MM.1S (cell line): ENCODE measurements around the gene RGL2.

Experiments
- DNase-seq: peaks from one replicate; pipeline ENCODE4 v3.0.0-alpha.2; 2015
- H2AFZ ChIP-seq: fragments of 300-600 bp; sonication (generic); 2 replicates; pipeline ENCODE4 v1.6.0; 2016; ENCODE audit warnings: antibody characterized with exemption, low read length
- H3F3A ChIP-seq: fragments of 300-600 bp; sonication (generic); 2 replicates; pipeline ENCODE4 v1.6.1; 2016; ENCODE audit warnings: mild to moderate bottlenecking, antibody characterized with exemption, low read length, moderate library complexity, mixed read lengths; ENCODE audit not compliant: insufficient read depth
- H3K27ac ChIP-seq: fragments of 300-600 bp; sonication (generic); 2 replicates; pipeline ENCODE4 v1.5.1; 2016; ENCODE audit warnings: mild to moderate bottlenecking, low read length
- H3K27me3 ChIP-seq: fragments of 300-600 bp; sonication (generic); replicated peaks from 2 replicates; pipeline ENCODE4 v1.6.0; 2016; ENCODE audit warnings: low read length; ENCODE audit not compliant: insufficient read depth
- H3K36me3 ChIP-seq: fragments of 300-600 bp; sonication (generic); replicated peaks from 2 replicates; pipeline ENCODE4 v1.6.1; 2016; ENCODE audit warnings: mild to moderate bottlenecking, low read length, mixed read lengths; ENCODE audit not compliant: insufficient read depth
- H3K4me1 ChIP-seq: fragments of 300-600 bp; sonication (generic); 2 replicates; pipeline ENCODE4 v1.6.1; 2016; ENCODE audit warnings: low read length, mixed read lengths
- H3K4me2 ChIP-seq: fragments of 300-600 bp; sonication (generic); 2 replicates; pipeline ENCODE4 v1.6.0; 2016; ENCODE audit warnings: low read depth, low read length
- H3K4me3 ChIP-seq: fragments of 300-600 bp; sonication (generic); 2 replicates; pipeline ENCODE4 v1.5.1; 2016; ENCODE audit warnings: low read length, mixed read lengths
- H3K79me2 ChIP-seq: fragments of 300-600 bp; sonication (generic); 2 replicates; pipeline ENCODE4 v1.6.1; 2016; ENCODE audit warnings: mixed run types, low read length, mixed read lengths
- H3K9ac ChIP-seq: fragments of 300-600 bp; sonication (generic); 2 replicates; pipeline ENCODE4 v1.6.1; 2016; ENCODE audit warnings: low read length, mixed read lengths
- H3K9me2 ChIP-seq: fragments of 300-600 bp; sonication (generic); replicated peaks from 2 replicates; pipeline ENCODE4 v1.6.1; 2016; ENCODE audit warnings: mild to moderate bottlenecking, low read length, mixed read lengths; ENCODE audit not compliant: insufficient read depth
- H3K9me3 ChIP-seq: fragments of 300-600 bp; sonication (generic); replicated peaks from 2 replicates; pipeline ENCODE4 v1.6.1; 2016; ENCODE audit warnings: mild to moderate bottlenecking, low read length, mixed read lengths; ENCODE audit not compliant: insufficient read depth
- H4K20me1 ChIP-seq: fragments of 300-600 bp; sonication (generic); 2 replicates; pipeline ENCODE4 v1.6.1; 2016; ENCODE audit warnings: mild to moderate bottlenecking, low read length, moderate library complexity, mixed read lengths; ENCODE audit not compliant: insufficient read depth
- EZH2 ChIP-seq: fragments of 300-600 bp; sonication (generic); optimal IDR thresholded peaks from 2 replicates; pipeline ENCODE3; 2017; ENCODE audit warnings: low read depth, mild to moderate bottlenecking, antibody characterized with exemption, low read length, mixed read lengths
- EZH2phosphoT487 ChIP-seq: fragments of 300-600 bp; sonication (generic); IDR thresholded peaks from 2 replicates; pipeline ENCODE4 v1.6.1; 2018; ENCODE audit warnings: antibody characterized with exemption, low read length
- TF ChIP-seq, protein P1 (sequence below): fragments of 300-600 bp; sonication (generic); IDR thresholded peaks from 2 replicates; pipeline ENCODE4 v1.5.1; 2016; ENCODE audit warnings: antibody characterized with exemption, low read length, mixed read lengths

RGL2 gene

DNA sequence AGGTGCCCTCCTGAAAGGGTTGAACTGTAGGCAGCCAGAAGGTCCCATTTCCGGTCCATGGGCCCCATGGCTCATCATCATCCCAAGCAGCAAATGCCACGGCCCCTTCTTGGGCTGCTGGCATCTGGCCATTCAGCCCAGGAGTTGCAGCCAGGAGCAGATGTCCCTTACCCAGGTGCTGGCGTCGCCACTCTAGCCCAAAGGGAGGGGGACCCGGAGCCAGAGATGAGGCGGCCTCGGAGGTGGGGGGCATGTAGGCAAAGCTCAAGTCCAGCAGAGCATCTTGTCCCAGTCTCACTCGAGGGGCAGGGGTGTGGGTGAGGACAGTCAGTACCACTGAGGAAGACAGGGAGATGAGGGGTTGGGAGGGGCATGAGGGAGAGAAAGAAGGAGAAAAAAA lies 6.3 kb upstream of the RGL2 start:
- Histone ChIP-seq H3K9me2 (no peaks in the 10 kb centered on the region), H3K27ac (no peak overlapping the region), H3K27me3 (no peaks in the 10 kb centered on the region), H3F3A (peaks cover 5% of the 10 kb centered on the region), H3K4me1 (no peaks in the 10 kb centered on the region), H2AFZ (no peak overlapping the region), H4K20me1 (no peaks in the 10 kb centered on the region), H3K9ac (no peak overlapping the region), H3K4me3 (no peak overlapping the region), H3K9me3 (no peaks in the 10 kb centered on the region), H3K4me2 (no peak overlapping the region), H3K79me2 (peaks cover 57% of the 10 kb centered on the region), H3K36me3 (no peaks in the 10 kb centered on the region)
- DNase-seq = no peak
- TF ChIP-seq EZH2phosphoT487 (no peak), EZH2 (no peak)
- TF ChIP-seq, protein P1, sequence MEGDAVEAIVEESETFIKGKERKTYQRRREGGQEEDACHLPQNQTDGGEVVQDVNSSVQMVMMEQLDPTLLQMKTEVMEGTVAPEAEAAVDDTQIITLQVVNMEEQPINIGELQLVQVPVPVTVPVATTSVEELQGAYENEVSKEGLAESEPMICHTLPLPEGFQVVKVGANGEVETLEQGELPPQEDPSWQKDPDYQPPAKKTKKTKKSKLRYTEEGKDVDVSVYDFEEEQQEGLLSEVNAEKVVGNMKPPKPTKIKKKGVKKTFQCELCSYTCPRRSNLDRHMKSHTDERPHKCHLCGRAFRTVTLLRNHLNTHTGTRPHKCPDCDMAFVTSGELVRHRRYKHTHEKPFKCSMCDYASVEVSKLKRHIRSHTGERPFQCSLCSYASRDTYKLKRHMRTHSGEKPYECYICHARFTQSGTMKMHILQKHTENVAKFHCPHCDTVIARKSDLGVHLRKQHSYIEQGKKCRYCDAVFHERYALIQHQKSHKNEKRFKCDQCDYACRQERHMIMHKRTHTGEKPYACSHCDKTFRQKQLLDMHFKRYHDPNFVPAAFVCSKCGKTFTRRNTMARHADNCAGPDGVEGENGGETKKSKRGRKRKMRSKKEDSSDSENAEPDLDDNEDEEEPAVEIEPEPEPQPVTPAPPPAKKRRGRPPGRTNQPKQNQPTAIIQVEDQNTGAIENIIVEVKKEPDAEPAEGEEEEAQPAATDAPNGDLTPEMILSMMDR = no peak

DNA sequence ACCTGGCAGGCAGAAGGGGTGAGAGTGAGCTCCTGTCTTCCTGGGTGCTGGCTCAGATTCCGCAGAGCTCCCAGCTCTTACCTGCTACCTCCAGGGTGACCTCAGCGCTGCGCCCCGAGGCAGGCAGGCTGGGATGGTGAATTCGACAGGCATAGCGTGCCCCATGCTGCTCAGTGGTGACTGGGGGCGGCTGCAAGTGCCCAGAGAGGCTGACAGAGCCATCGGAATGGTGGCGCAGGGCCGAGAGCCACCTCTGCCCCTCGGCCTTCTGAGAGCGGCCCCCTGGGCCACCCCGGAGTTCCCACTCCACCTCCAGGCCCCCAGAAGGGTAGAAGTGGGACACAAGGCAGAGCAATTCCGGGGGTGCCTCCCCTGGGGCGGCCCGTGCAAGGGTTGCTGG lies 5.5 kb upstream of the RGL2 start:
- no peak overlapping the region for H3K9ac ChIP-seq
- TF ChIP-seq EZH2phosphoT487 (no peak), EZH2 (no peak)
- TF ChIP-seq, protein P1 = no peak
- no peaks in the 10 kb centered on the region for H3K27me3 ChIP-seq
- no peak overlapping the region for H3K4me3 ChIP-seq
- no peak overlapping the region for H3K4me2 ChIP-seq
- no peaks in the 10 kb centered on the region for H3K9me3 ChIP-seq
- H4K20me1 ChIP-seq = no peaks in the 10 kb centered on the region
- H3K79me2 ChIP-seq = peaks cover 49% of the 10 kb centered on the region
- no peaks in the 10 kb centered on the region for H3K9me2 ChIP-seq
- no peaks in the 10 kb centered on the region for H3K36me3 ChIP-seq
- H3K27ac ChIP-seq = no peak overlapping the region
- H3K4me1 ChIP-seq = 0 out of 2 replicates have a peak, but pooled peaks cover 3% of the 10 kb centered on the region
- H3F3A ChIP-seq = peaks cover 13% of the 10 kb centered on the region
- no peak overlapping the region for H2AFZ ChIP-seq
- no peak for DNase-seq

DNA sequence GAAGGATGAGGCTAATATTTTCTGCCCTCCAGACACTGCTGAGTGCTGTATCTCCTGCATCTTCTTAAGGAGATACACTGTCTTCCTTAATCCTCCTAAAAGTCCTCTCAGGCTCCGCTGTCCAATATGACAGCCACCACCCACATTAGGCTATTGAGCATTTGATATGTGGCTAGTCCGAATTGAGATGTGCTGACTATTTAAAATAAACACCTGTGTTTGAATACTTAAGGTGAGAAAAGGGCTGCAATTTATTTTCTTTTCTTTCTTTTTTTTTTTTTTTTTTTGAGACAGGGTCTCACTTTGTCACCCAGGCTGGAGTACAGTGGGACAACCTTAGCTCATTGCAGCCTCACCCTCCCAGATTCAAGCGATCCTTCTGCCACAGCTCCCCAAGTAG lies 3.1 kb upstream of the RGL2 start:
- H3K36me3 ChIP-seq = no peaks in the 10 kb centered on the region

More for the DNA sequence above, 3.1 kb upstream of the RGL2 start:
- Histone ChIP-seq H3K79me2 (peaks cover 41% of the 10 kb centered on the region), H3K4me3 (no peak overlapping the region), H3K9me2 (no peaks in the 10 kb centered on the region), H3K27ac (no peak overlapping the region), H3F3A (peaks cover 25% of the 10 kb centered on the region), H3K9me3 (no peaks in the 10 kb centered on the region), H4K20me1 (no peaks in the 10 kb centered on the region), H3K9ac (no peak overlapping the region), H2AFZ (no peak overlapping the region), H3K4me2 (no peak overlapping the region), H3K4me1 (peaks cover 7% of the 10 kb centered on the region), H3K27me3 (no peaks in the 10 kb centered on the region)
- TF ChIP-seq EZH2phosphoT487 = no peak
- TF ChIP-seq, protein P1 = no peak
- TF ChIP-seq EZH2 = no peak
- DNase-seq = no peak
